ENCODE results near the gene KLLN. TPM values are rescaled to one million over a fixed set of nuclear protein-coding genes. Genes with fewer than 3 reads are reported as not detected.
A peak's percentile ranks its signal among the peaks of the same experiment; 100 is the strongest.

The KLLN gene
- total RNA-seq, 2 experiments from 2014 or later = 1.1 to 1.3 TPM

DNA sequence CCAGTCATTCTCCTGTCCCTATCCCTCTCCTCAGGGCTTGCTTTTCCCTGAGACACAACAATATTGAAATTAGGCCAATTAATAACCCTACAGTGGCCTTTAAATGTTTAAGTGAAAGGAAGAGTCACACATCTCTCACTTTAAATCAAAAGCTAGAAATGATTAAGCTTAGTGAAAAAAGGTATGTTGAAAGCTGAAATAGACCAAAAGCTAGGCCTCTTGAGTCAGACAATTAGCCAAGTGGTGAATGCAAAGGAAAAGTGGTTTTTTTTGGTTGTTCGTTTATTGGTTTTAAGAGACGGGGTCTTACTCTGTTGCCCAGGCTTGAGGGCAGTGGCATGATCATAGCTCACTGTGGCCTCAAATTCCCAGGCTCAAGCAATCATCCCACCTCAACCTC, 35.7 kb downstream of the KLLN start:
- H3K4me3 Mint-ChIP-seq = no peak overlapping the region
- no peaks in the 10 kb centered on the region for H3K9me3 Mint-ChIP-seq
- DNase-seq = no peak
- CTCF ChIA-PET = interaction anchor here (0.6 to 4.1 kb wide), 5 partner anchors 9 to 1359 kb away, joined by 3 to 28 read pairs (median 5); partner anchors contain the start of gene ATAD1
- peaks cover 3% of the 10 kb centered on the region for H3K36me3 Mint-ChIP-seq (ENCODE audit: low read depth)
- H3K4me1 Mint-ChIP-seq = peaks cover 14% of the 10 kb centered on the region
- H3K27me3 Mint-ChIP-seq = no peaks in the 10 kb centered on the region
- POLR2A ChIA-PET = interaction anchor here (0.7 kb wide), 2 partner anchors 8 to 70 kb away, joined by 3 read pairs; no protein-coding TSS in a partner anchor
- no peak overlapping the region for H3K27ac Mint-ChIP-seq

DNA sequence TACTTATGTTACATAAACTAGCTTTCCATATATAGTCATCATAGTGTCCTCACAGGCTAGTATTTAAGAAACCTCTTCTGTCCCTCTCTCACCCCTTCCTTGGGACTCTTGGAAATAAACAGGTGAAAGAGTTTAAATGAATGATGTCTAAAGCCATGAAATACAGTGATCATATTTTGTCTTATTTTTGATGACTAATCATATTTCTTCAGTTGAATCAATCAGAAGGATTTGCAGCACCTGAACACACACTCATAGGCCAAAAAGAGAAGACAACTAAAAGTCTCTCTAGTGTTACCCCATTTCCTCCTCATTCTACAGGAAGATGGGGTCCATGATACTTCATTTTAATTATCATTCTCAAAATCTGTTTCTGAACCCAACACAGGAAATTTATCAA, 36.7 kb downstream of the KLLN start:
- no peak overlapping the region for H3K27ac Mint-ChIP-seq
- H3K27me3 Mint-ChIP-seq = peaks cover 2% of the 10 kb centered on the region
- peaks cover 14% of the 10 kb centered on the region for H3K4me1 Mint-ChIP-seq
- POLR2A ChIA-PET = no interaction called here
- peaks cover 3% of the 10 kb centered on the region for H3K36me3 Mint-ChIP-seq (ENCODE audit: low read depth)
- CTCF ChIA-PET = interaction anchor here (1.0 to 1.2 kb wide), 2 partner anchors 12 to 19 kb away, joined by 3 read pairs; no protein-coding TSS in a partner anchor
- no peak for DNase-seq
- no peak overlapping the region for H3K4me3 Mint-ChIP-seq
- no peaks in the 10 kb centered on the region for H3K9me3 Mint-ChIP-seq

GRCh38 chr10:87819289-87819585, 44.1 kb downstream of the KLLN start:
- ChIA-PET CTCF (interaction anchor here (0.7 to 3.4 kb wide), 3 partner anchors 10 to 46 kb away, joined by 3 to 28 read pairs (median 4); no protein-coding TSS in a partner anchor), POLR2A (interaction anchor here (1.0 kb wide), 1 partner anchor 8 kb away, joined by 3 read pairs; no protein-coding TSS in a partner anchor)
- H3K9me3 Mint-ChIP-seq = no peaks in the 10 kb centered on the region
- H3K4me3 Mint-ChIP-seq = peak overlapping the region; percentile 48
- H3K27ac Mint-ChIP-seq = peak overlapping the region; percentile 92
- peaks cover 34% of the 10 kb centered on the region for H3K4me1 Mint-ChIP-seq
- peaks cover 2% of the 10 kb centered on the region for H3K27me3 Mint-ChIP-seq
- DNase-seq = no peak
- H3K36me3 Mint-ChIP-seq (ENCODE audit: low read depth) = peaks cover 5% of the 10 kb centered on the region

GRCh38 chr10:87818505-87819288, 44.6 kb downstream of the KLLN start:
- Mint-ChIP-seq H3K9me3 (no peaks in the 10 kb centered on the region), H3K36me3 (ENCODE audit: low read depth) (peaks cover 7% of the 10 kb centered on the region), H3K4me1 (peaks cover 35% of the 10 kb centered on the region), H3K27ac (peak overlapping the region; percentile 92), H3K4me3 (peak overlapping the region; percentile 93), H3K27me3 (peaks cover 2% of the 10 kb centered on the region)
- ChIA-PET CTCF (interaction anchor here (0.7 to 3.4 kb wide), 4 partner anchors 11 to 47 kb away, joined by 3 to 28 read pairs (median 4); no protein-coding TSS in a partner anchor), POLR2A (interaction anchor here (1.0 kb wide), 1 partner anchor 9 kb away, joined by 3 read pairs; no protein-coding TSS in a partner anchor)
- peak; percentile 68 for DNase-seq

DNA sequence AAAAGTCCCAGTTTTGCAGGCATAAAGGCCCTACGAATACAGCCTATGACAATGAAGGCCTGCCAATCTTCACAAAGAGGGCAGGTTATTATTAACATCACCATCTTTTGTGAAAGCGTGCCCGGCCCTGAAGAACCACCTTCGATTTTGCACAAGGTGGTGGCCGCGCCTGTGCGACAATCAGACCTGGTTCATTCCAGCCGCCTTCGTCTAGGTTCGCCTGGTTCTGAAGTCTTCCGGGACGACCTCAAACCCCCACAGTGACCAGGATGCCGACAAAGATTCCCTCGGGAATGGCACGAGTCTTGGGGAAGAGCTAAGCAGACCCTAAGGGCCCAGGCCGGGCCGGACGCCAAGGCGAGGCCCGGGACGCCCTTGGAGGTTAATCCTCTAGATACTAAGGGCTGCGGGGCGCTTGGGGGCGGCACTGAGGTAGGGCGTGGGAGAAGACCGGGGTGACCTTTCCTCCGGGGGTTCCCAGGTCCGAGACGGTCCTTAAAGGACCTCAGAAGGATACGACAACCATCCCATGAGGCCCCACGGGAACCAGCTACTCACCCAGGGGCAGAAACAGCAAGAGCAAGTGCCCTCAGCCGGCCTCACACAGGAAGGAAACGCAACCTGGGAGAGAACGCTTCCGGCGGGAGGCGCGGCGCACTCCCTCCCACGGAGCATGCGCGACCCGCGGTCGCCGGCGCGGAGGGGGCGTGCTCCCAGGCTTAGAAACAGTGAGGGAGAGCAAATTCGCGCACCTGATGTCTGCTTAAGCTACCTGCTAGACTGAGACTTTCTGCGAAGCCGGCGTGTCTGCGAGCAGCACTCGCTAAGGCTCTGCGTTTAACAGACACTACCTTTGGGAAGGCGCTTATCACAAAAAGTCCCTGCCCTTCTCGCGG, 45.5 kb downstream of the KLLN start, which contains the start of gene ATAD1:
ATAD1 (minus strand) TSS at position 618 of the 896 bp plus-strand sequence. CDS start 3,627 bp downstream, outside the sequence.
- CTCF ChIA-PET = interaction anchor here (1.1 to 3.4 kb wide), 4 partner anchors 11 to 50 kb away, joined by 3 to 28 read pairs (median 4); no protein-coding TSS in a partner anchor
- Mint-ChIP-seq H3K4me1 (peaks cover 35% of the 10 kb centered on the region), H3K27ac (peak within 1 kb of the TSS; percentile 92)

DNA sequence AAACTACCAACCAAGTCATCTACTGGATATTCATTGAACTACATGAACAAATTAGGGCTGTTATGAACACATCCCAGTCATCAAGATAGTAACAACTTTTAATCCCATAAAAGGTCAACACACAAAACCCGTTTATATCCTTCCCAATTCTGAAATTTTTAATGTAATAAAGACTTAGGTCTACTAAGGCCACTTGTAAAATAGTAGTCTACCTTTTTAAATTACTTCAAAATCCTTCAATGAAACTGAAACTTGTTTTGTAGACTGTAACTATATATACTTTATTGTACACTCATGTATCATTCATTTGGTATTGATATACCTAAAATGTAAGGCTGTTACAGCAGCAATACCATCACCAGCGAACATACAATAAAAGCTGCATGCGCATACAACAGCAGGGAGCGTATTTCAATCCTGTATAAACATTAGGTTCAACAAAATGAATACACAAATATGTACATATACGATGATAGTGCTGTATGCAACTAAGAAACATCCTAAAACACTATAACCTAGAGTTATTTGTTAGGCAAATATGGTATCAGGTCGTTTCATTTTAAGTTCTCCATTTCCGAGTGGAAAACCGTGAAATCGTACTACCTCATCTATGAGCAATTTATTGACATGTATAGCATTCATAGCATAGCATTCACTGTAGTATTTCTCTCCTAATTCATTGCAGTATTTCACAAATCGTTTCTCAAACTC, 46.3 kb downstream of the KLLN start:
- peak overlapping the region; percentile 93 for H3K4me3 Mint-ChIP-seq
- H3K4me1 Mint-ChIP-seq = peaks cover 35% of the 10 kb centered on the region
- POLR2A ChIA-PET = no interaction called here
- H3K27ac Mint-ChIP-seq = peak overlapping the region; percentile 92
- no peaks in the 10 kb centered on the region for H3K27me3 Mint-ChIP-seq
- H3K36me3 Mint-ChIP-seq (ENCODE audit: low read depth) = peaks cover 14% of the 10 kb centered on the region
- H3K9me3 Mint-ChIP-seq = no peaks in the 10 kb centered on the region
- CTCF ChIA-PET = interaction anchor here (1.1 to 3.4 kb wide), 3 partner anchors 12 to 51 kb away, joined by 4 to 28 read pairs (median 5); no protein-coding TSS in a partner anchor
- DNase-seq = no peak

More for the DNA sequence above, 45.5 kb downstream of the KLLN start, which contains the start of gene ATAD1:
- H3K9me3 Mint-ChIP-seq = no peaks in the 10 kb centered on the region
- peak within 1 kb of the TSS; percentile 93 for H3K4me3 Mint-ChIP-seq
- POLR2A ChIA-PET = no interaction called here
- peaks cover 9% of the 10 kb centered on the region for H3K36me3 Mint-ChIP-seq (ENCODE audit: low read depth)
- H3K27me3 Mint-ChIP-seq = peaks cover 2% of the 10 kb centered on the region
- DNase-seq = peak; percentile 90

- Mint-ChIP-seq H3K27me3 (no peaks in the 10 kb centered on the region), H3K36me3 (ENCODE audit: low read depth) (peaks cover 21% of the 10 kb centered on the region), H3K9me3 (no peaks in the 10 kb centered on the region), H3K4me1 (peaks cover 37% of the 10 kb centered on the region), H3K4me3 (peak overlapping the region; percentile 93), H3K27ac (peak overlapping the region; percentile 92)
- no peak for DNase-seq
- CTCF ChIA-PET = no interaction called here
- POLR2A ChIA-PET = no interaction called here
Observed at GRCh38 chr10:87816163-87816897, 47.0 kb downstream of the KLLN start.

Other genes with a start within 250 kb of the KLLN start
- gene PAPSS2, start 203.7 kb downstream of the KLLN start, total RNA-seq = under 1 TPM in 1 of 2 experiments, not detected in 1; 0.08 TPM
- gene ATAD1, start 45.3 kb downstream of the KLLN start, total RNA-seq = 10 to 100 TPM; 42.9 to 45.9 TPM
- gene PTEN, start 92 bp upstream of the KLLN start, total RNA-seq = 10 to 100 TPM; 91.3 to 93.9 TPM